GM12874 (cell line): ENCODE data around the gene TCF3.

Source experiments
- CTCF ChIP-seq: IDR thresholded peaks from 2 replicates; pipeline ENCODE4 v1.5.1; 2011; ENCODE audit warnings: low read depth, mild to moderate bottlenecking, control low read depth, low read length, moderate library complexity; ENCODE audit not compliant: insufficient read depth

The TCF3 gene

DNA sequence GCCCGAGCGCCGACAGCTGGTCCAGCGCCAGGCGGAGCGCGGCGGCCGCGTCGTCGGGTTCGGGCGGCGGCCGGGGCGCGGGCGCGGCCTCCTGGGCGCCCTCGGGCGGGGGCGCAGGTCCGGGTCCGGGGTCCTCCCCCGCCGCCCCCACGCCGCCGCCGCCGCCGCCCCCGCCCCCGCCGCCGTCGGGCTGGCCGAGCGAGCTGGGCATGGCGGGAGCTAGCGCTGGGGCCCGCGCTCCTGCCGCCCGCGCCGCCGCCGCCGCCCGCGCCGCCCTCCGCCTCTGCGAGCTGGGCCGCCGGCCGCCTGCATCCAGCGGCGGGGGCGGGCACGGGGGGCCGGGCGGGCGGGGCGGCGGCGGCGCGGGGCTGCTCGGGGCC, 84.6 kb downstream of the TCF3 start:
- TF ChIP-seq CTCF = no peak

- no peak for TF ChIP-seq CTCF
Measured at GRCh38 chr19:1567116-1567847, 85.1 kb downstream of the TCF3 start.

- no peak for TF ChIP-seq CTCF
Measured at GRCh38 chr19:1566392-1567115, 85.9 kb downstream of the TCF3 start.

DNA sequence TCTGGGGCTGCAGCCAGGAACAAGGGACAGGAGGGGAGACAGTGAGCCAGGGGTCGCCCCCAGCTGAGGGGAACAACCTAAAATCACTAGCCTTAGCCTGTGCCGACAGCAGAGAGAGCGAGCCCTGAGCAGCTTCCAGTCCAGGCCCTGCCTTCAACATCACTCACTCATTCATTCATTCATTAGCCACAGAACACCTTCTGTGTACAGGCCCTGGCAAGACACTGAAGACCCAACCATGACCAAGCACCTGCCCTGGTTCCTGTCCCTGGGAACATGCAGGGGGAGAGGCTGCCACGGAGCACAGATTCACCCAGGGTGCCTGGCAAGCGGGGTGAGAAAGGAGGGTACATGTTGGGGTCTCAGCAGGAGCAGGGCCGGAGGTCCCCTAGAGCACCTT, 89.2 kb downstream of the TCF3 start:
- TF ChIP-seq CTCF = no peak

DNA sequence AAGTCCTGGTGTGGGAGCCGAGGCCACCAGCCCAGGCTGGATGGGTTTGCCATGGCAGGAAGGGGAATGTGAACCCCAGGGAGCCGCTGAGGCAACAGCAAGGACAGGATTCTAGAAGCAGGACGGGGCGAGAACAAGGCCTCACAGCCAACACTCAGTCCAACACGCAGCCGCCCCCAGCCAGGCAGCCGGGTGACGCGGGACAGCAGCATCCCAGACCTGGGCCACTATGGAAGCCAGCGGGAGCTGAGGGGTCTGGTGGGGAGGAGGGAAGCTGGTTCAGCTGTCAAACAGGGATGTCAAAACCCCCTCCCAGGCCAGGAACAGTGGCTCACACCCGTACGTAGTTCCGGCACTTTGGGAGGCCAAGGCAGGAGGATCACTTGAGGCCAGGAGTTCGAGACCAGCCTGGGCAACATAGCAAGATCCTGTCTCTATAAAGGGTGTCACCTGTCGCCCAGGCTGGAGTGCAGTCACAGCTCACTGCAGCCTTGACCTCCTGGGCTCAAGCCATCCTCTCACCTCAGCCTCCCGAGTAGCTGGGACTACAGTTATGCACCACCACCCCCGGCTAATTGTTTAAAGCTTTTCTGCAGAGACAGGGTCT, 91.1 kb downstream of the TCF3 start:
- TF ChIP-seq CTCF = no peak

DNA sequence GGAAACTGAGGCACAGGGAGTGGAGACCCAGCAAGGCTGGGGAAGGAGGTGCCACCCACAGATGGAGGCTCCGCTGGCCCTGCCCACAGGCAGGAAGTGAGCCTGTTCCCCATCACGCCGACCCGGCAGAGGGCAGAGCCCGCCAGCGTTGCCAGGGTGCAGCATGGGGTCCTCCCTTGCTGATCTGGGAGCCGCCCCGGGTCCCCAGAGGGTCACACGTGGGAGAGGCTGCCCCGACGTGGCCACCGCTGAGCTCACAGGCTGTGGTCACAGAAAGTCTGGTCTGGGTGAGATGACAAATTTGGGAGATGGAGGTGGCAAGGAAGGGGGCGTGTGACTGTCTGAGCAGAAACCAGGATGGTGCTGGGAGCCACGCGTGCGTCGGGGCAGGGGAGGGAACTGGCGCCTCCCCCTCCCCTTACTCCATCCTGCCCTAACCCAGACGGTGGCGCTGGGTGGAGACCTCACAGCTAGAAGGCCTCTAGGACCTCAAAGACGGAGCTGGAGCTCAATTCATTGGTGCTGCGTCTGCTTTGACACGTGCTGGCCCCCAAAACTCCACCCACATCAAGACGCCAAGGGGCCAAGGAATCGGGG, 92.0 kb downstream of the TCF3 start:
- no peak for TF ChIP-seq CTCF
